ENCODE measurements around the gene ARHGAP40.

DNA sequence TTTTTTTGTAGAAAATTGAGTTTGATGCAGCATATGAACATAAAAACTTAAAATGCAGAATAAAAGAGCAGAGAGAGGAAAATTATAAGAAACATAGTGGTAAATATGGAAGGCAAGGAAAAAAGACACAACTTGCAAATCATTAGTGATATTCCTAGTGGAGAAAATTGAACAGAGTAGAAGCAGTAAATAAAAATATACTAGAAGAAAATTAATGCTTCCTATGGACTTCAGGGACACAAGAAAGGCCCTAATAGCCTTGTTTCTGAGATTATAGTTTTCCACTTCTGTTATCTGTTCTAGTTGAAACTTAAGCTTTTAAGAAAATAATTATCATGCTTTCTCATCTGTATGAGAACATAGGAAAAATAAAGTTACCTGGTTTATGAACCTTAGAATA is 46.2 kb upstream of the ARHGAP40 start:
- TF ChIP-seq, protein P1, sequence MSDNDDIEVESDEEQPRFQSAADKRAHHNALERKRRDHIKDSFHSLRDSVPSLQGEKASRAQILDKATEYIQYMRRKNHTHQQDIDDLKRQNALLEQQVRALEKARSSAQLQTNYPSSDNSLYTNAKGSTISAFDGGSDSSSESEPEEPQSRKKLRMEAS (CRISPR knock-in tag; IDR thresholded peaks at IDR 0.05), result no peak
- TF ChIP-seq SP1 (CRISPR knock-in tag; IDR thresholded peaks at IDR 0.05) (no peak), FIP1L1 (IDR thresholded peaks at IDR 0.05; ENCODE audit: low read depth, low read length, poor library complexity, severe bottlenecking) (no peak), BHLHE40 (IDR thresholded peaks at IDR 0.05; ENCODE audit: low read length) (no peak), ZNF431 (CRISPR knock-in tag; IDR thresholded peaks at IDR 0.05) (no peak), ZC3H8 (IDR thresholded peaks at IDR 0.05) (no peak), BCL6 (CRISPR knock-in tag; IDR thresholded peaks at IDR 0.05) (no peak), KLF1 (tag; IDR thresholded peaks at IDR 0.05) (no peak), GABPB1 (CRISPR knock-in tag; IDR thresholded peaks at IDR 0.05) (no peak)
- TF ChIP-seq, protein P2, sequence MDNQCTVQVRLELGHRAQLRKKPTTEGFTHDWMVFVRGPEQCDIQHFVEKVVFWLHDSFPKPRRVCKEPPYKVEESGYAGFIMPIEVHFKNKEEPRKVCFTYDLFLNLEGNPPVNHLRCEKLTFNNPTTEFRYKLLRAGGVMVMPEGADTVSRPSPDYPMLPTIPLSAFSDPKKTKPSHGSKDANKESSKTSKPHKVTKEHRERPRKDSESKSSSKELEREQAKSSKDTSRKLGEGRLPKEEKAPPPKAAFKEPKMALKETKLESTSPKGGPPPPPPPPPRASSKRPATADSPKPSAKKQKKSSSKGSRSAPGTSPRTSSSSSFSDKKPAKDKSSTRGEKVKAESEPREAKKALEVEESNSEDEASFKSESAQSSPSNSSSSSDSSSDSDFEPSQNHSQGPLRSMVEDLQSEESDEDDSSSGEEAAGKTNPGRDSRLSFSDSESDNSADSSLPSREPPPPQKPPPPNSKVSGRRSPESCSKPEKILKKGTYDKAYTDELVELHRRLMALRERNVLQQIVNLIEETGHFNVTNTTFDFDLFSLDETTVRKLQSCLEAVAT (IDR thresholded peaks at IDR 0.05), result no peak
- TF ChIP-seq, protein P3, sequence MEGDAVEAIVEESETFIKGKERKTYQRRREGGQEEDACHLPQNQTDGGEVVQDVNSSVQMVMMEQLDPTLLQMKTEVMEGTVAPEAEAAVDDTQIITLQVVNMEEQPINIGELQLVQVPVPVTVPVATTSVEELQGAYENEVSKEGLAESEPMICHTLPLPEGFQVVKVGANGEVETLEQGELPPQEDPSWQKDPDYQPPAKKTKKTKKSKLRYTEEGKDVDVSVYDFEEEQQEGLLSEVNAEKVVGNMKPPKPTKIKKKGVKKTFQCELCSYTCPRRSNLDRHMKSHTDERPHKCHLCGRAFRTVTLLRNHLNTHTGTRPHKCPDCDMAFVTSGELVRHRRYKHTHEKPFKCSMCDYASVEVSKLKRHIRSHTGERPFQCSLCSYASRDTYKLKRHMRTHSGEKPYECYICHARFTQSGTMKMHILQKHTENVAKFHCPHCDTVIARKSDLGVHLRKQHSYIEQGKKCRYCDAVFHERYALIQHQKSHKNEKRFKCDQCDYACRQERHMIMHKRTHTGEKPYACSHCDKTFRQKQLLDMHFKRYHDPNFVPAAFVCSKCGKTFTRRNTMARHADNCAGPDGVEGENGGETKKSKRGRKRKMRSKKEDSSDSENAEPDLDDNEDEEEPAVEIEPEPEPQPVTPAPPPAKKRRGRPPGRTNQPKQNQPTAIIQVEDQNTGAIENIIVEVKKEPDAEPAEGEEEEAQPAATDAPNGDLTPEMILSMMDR (IDR thresholded peaks at IDR 0.05 in 2 of 3, conservative IDR thresholded peaks at IDR 0.05 in 1 of 3; ENCODE audit: insufficient read depth in 2 of 3, low read depth in 1 of 3, low read length in 3 of 3), result no peak

Measured in K562 (cell line).